ENCODE results near the gene C3orf20.

DNA sequence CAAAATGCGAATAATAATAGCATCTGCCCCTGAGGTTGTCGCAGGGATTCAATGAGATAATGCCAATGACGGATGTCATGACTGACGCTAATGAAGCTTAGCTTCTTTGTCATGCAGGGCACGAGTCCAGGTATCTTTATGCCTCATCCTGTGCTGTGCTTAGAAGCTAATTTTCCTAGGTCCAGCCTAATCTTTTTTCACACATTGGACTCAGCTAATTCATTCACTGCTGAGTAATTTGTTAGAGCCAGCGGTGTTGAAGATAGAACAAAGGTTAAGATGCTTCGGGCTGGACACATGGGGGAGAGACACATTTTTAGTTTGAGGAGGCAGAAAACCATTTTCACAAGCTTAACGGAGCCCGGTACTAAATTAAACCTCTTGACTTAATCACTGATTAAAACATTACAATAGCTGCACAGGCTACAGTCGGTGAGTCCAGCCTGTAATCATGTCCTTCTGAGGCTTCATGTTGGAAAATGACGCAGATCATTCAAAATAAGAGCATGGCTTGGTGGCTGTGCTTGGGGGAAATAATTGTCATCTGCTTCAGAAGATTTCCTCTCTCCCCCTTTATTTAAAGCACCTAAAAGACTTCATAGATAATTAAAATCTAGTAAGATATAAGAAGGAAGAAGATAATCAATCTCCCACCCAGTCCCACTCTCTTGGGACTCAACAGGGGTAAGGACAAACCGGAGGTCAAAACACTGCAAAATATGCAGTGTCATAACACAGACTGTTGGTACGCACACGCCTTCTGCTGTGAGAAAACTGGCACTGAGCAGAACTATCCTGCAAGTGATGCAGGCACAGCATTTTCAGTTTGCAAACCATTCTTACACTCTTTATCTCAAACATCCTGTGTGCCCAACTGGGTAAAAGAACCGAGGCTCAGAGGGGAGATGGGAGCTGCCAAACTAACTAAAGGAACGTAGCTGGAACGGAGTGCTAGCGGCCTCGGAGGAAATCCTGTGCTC, 26.7 kb upstream of the C3orf20 start:
- TF ChIP-seq POLR2A (IDR thresholded peaks at IDR 0.05) (no peak), POLR2AphosphoS5 (IDR thresholded peaks at IDR 0.05) (no peak)
